HCEC 1CT (cell line): ENCODE measurements around the gene TSPEAR.
"Not testable (repeated sequence)": the region's sequence is repeated elsewhere in the genome, so short reads cannot be mapped to it uniquely, and the experiment has no call there.

Experiments used
- DNase-seq: peaks from one replicate; pipeline ENCODE4 v3.0.0-alpha.2; 2017

TSPEAR gene

GRCh38 chr21:44564099-44564498 lies 147.3 kb downstream of the TSPEAR start:
- no peak for DNase-seq

- no peak for DNase-seq
Observed at GRCh38 chr21:44558695-44559094, 152.7 kb downstream of the TSPEAR start, which contains the start of gene KRTAP10-3. Gene KRTAP10-3 (minus strand): TSS chr21:44558795. CDS start chr21:44558715, 80 bp downstream.

GRCh38 chr21:44558329-44558675 lies 153.1 kb downstream of the TSPEAR start:
- DNase-seq = not testable (repeated sequence)

- DNase-seq = no peak
Observed at GRCh38 chr21:44557491-44558328, 153.7 kb downstream of the TSPEAR start.

- DNase-seq = no peak
Observed at GRCh38 chr21:44556879-44557278, 154.5 kb downstream of the TSPEAR start.

- no peak for DNase-seq
Observed at GRCh38 chr21:44555200-44555875, 156.0 kb downstream of the TSPEAR start.

- DNase-seq = no peak
Observed at GRCh38 chr21:44552681-44553080, 158.7 kb downstream of the TSPEAR start.

DNA sequence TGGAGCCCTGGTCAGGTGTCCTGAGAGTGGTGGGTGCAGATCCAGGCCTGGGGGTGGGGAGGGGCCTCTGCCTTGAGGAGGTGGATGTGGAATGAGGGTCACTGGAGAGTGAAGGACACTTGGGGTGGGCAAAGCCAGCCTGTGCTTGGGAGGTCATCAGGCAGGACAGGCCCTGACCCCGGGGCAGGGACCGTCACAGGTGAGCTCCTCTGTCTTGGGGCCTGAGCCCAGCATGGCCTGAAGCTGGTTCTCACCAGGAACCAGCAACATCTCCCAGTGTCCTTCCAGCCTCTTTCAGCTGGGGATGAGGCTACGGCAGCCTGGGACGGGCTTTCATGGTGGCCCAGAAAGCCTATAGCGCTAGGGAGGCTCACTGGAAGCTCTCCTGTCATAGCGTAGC lies 159.2 kb downstream of the TSPEAR start:
- no peak for DNase-seq

GRCh38 chr21:44551340-44551961 lies 159.9 kb downstream of the TSPEAR start, which contains the start of gene KRTAP10-2:
Gene KRTAP10-2 (minus strand): TSS chr21:44551505. CDS start chr21:44551458, 47 bp downstream.
- no peak for DNase-seq

GRCh38 chr21:44550807-44551206 lies 160.6 kb downstream of the TSPEAR start:
- no peak for DNase-seq

- DNase-seq = not testable (repeated sequence)
Observed at GRCh38 chr21:44550285-44550684, 161.1 kb downstream of the TSPEAR start.

GRCh38 chr21:44549525-44550211 lies 161.7 kb downstream of the TSPEAR start:
- DNase-seq = no peak

DNA sequence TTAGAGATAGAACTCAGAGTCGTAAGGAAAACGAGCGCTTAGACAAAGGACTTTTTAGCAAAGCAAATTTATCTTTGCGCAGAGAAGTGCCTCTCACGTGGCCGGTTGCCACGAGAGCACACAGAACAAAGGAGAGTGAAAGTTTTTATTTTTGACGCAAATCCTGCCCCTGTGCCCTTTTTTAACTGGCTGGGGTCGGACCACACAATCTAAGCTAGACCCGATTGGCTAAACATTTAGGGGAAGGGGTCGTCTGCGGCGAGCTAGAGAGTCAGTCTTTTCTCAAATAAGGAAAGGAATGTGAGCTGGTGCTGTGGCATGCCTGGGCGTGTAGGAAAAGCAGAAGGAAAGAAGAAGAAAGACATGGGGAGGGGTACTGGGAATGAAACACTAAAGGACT lies 162.4 kb downstream of the TSPEAR start:
- no peak for DNase-seq

DNA sequence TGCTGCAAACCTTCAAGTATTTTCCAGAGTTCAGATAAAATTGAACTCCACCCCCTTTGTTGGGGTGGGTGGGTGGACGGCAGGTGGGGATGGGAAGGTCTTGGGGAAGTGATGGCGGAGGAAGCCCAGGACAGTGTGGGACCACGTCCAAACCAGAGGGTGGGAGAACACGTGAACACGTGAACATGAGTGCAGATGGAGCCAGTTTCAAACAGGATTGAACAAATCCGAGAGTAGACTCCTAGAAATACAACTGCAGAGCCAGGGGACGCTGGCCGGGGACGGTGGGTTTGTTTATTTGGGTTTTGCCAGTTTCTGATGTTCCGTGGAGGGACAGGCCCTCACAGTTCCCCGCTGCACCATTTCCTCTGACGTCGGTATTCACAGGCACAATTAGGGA lies 163.0 kb downstream of the TSPEAR start:
- no peak for DNase-seq

- DNase-seq = no peak
Observed at GRCh38 chr21:44547656-44548331, 163.6 kb downstream of the TSPEAR start.

DNA sequence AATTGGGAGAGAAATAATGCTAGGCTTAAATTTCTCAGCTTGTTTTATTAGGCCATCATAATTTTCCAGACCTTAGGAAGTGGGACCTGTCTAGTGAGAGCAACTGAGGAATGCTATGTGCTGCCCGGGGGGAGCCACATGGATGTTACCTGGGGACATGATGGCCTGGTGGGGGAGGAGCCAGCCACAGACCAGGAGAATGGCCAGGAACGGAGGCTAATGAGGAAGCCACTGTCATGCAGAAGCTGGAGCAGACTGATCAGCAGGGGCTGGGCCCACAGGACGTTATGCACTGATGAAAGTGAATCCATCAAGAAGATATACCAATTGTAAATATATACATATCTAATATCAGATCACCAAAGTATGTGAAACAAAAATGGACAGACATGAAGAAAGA lies 166.8 kb downstream of the TSPEAR start:
- DNase-seq = no peak

- DNase-seq = no peak
Observed at GRCh38 chr21:44542716-44543115, 168.7 kb downstream of the TSPEAR start.

DNA sequence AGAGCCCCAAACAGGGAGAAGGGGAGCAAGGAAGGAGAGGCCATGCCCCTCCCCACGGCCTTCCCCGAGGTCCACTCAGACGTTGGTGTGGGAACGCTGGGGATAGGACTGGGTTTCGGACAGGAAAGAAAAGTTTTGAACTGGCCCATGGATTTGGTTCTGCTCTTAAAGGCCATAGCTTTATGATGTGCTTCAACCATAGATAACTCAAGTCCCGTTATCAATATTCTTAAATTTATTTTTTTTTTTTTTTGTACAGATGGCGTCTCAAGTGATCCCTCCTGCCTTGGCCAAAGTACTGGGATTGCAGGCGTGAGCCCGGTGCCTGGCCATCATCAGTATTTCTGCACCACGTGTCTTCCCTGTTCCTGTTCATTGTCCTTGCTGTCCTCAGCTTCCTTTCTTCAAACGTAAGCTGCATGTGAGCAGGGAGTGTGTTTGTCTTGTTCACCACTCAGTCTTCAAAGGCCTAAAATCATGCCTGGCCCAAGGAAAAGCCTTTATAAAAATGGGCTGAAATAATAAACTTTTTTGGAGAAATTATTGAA lies 170.6 kb downstream of the TSPEAR start:
- DNase-seq = no peak

- DNase-seq = no peak
Observed at GRCh38 chr21:44539991-44540666, 171.2 kb downstream of the TSPEAR start, which contains the start of gene KRTAP10-1. Gene KRTAP10-1 (minus strand): TSS chr21:44540195. CDS start chr21:44540150, 45 bp downstream.

GRCh38 chr21:44539046-44539445 lies 172.3 kb downstream of the TSPEAR start:
- DNase-seq = no peak
